Mammary epithelial cell (primary cell): Measurements from ENCODE around the gene ZNF578.

ENCODE experiments used
- EZH2 ChIP-seq: IDR thresholded peaks from 2 replicates; pipeline ENCODE4 v1.6.1; 2012; ENCODE audit warnings: low read length, inconsistent platforms, borderline replicate concordance
- TF ChIP-seq, protein P1 (sequence below), 2 donors: IDR thresholded peaks in 1 of 2; conservative IDR thresholded peaks in 1 of 2; 2 replicates each; pipeline ENCODE4 v1.5.1; 2011 to 2012; ENCODE audit warnings: inconsistent platforms in 2 of 2, low read length in 2 of 2, mild to moderate bottlenecking in 2 of 2, control low read depth in 1 of 2, low read depth in 1 of 2; ENCODE audit not compliant: insufficient read depth in 1 of 2; ENCODE audit errors: extremely low read depth in 1 of 2

- TF ChIP-seq, protein P1, sequence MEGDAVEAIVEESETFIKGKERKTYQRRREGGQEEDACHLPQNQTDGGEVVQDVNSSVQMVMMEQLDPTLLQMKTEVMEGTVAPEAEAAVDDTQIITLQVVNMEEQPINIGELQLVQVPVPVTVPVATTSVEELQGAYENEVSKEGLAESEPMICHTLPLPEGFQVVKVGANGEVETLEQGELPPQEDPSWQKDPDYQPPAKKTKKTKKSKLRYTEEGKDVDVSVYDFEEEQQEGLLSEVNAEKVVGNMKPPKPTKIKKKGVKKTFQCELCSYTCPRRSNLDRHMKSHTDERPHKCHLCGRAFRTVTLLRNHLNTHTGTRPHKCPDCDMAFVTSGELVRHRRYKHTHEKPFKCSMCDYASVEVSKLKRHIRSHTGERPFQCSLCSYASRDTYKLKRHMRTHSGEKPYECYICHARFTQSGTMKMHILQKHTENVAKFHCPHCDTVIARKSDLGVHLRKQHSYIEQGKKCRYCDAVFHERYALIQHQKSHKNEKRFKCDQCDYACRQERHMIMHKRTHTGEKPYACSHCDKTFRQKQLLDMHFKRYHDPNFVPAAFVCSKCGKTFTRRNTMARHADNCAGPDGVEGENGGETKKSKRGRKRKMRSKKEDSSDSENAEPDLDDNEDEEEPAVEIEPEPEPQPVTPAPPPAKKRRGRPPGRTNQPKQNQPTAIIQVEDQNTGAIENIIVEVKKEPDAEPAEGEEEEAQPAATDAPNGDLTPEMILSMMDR (conservative IDR thresholded peaks at IDR 0.05 in 1 of 2, IDR thresholded peaks at IDR 0.05 in 1 of 2; ENCODE audit: extremely low read depth in 1 of 2, insufficient read depth in 1 of 2, low read depth in 1 of 2, low read length in 2 of 2) = no peak
- no peak for TF ChIP-seq EZH2
These were observed 104.1 kb downstream of the ZNF578 start for GRCh38 chr19:52557231-52557995.
